T-cell (primary cell): ENCODE measurements around the gene GPR162. TPM values are rescaled to one million over a fixed set of nuclear protein-coding genes. Genes with fewer than 3 reads are reported as not detected.

Source experiments
- ATAC-seq, 4 experiments: fragments of 200-7000 bp in 3 of 4; fragments of 150-1000 bp in 1 of 4; cut with Tn5 transposase; replicated peaks in 1 of 4; 1 replicate in 3 of 4; 2 replicates in 1 of 4; pipeline ENCODE4 v1.10.0; 2021; ENCODE audit warnings: moderate library complexity in 3 of 4, mild to moderate bottlenecking in 2 of 4, moderate number of reproducible peaks in 1 of 4
- CTCF ChIA-PET, 2 donors: fragments of 300-600 bp; sonication (Branson Sonifier 250); formaldehyde crosslinking; loops; one replicate each; lab custom pipeline; 2022; ENCODE audit warnings: antibody characterized with exemption in 2 of 2; lab: Charles Lee
- POLR2A ChIA-PET, 2 donors: fragments of 300-600 bp; sonication (Branson Sonifier 250); formaldehyde crosslinking; loops; one replicate each; lab custom pipeline; 2022; ENCODE audit warnings: antibody characterized with exemption in 2 of 2; lab: Charles Lee
- DNase-seq, 35 experiments: peaks; one replicate each; pipeline versions ENCODE4 v3.0.0 to v3.0.0-alpha.2; 2013 to 2023
- H3K27ac ChIP-seq: one replicate; pipeline ENCODE4 v1.5.1; 2013; ENCODE audit warnings: low read length
- H3K27me3 ChIP-seq, 2 experiments: replicated peaks in 1 of 2; 1 replicate in 1 of 2; 2 replicates in 1 of 2; pipeline versions ENCODE4 v1.6.1 to v1.7.0; 2013; ENCODE audit warnings: low read length in 1 of 2, mixed read lengths in 1 of 2; ENCODE audit not compliant: control insufficient read depth in 2 of 2, insufficient read depth in 2 of 2; ENCODE audit errors: extremely low read depth in 1 of 2
- H3K36me3 ChIP-seq, 2 donors: 1 replicate in 1 of 2; 2 replicates in 1 of 2; pipeline versions ENCODE4 v1.6.1 to v1.7.0; 2013; ENCODE audit warnings: low read length in 1 of 2; ENCODE audit not compliant: control insufficient read depth in 2 of 2, insufficient read depth in 1 of 2; ENCODE audit errors: extremely low read depth in 1 of 2
- H3K4me1 ChIP-seq, 2 experiments: 1 replicate in 1 of 2; 2 replicates in 1 of 2; pipeline versions ENCODE4 v1.6.1 to v1.7.0; 2013; ENCODE audit warnings: low read length in 2 of 2, mixed read lengths in 1 of 2; ENCODE audit not compliant: insufficient read depth in 2 of 2, control insufficient read depth in 1 of 2; ENCODE audit errors: extremely low read depth in 1 of 2
- H3K4me3 ChIP-seq, 2 donors: 1 replicate in 1 of 2; 2 replicates in 1 of 2; pipeline versions ENCODE4 v1.5.1 to v1.7.0; 2013; ENCODE audit warnings: mild to moderate bottlenecking in 2 of 2, low read length in 1 of 2, moderate library complexity in 1 of 2; ENCODE audit not compliant: control insufficient read depth in 1 of 2; ENCODE audit errors: extremely low read depth in 1 of 2
- H3K9me3 ChIP-seq: 2 replicates; pipeline ENCODE4 v1.7.0; 2013
- H3K27ac Mint-ChIP-seq, 2 donors: one replicate each; pipeline ENCODE4 v1.8.0; 2020 to 2021; ENCODE audit warnings: mild to moderate bottlenecking in 2 of 2, mixed read lengths in 2 of 2
- H3K27me3 Mint-ChIP-seq, 2 donors: one replicate each; pipeline ENCODE4 v1.8.0; 2021 to 2022; ENCODE audit warnings: mixed read lengths in 2 of 2
- H3K36me3 Mint-ChIP-seq: one replicate; pipeline ENCODE4 v1.8.0; 2021; ENCODE audit warnings: mixed read lengths
- H3K4me1 Mint-ChIP-seq, 3 donors: one replicate each; pipeline ENCODE4 v1.8.0; 2020 to 2022; ENCODE audit warnings: mixed read lengths in 3 of 3, mild to moderate bottlenecking in 1 of 3
- H3K4me3 Mint-ChIP-seq, 3 donors: one replicate each; pipeline ENCODE4 v1.8.0; 2020 to 2022; ENCODE audit warnings: mild to moderate bottlenecking in 3 of 3, mixed read lengths in 3 of 3, moderate library complexity in 3 of 3
- H3K9me3 Mint-ChIP-seq, 3 donors: one replicate each; pipeline ENCODE4 v1.8.0; 2020 to 2022; ENCODE audit warnings: mixed read lengths in 3 of 3
- WGBS: methylation state at CpG from one replicate; pipeline ENCODE4 v1.1.5; 2013; ENCODE audit warnings: missing lambda C conversion rate; ENCODE audit not compliant: insufficient coverage; 5-methylcytosine and 5-hydroxymethylcytosine counted together
- total RNA-seq, 35 experiments: library from RNA in 6 of 35; stranded (reverse) in 6 of 35; fragments of 120-200 nt in 1 of 35; gene quantifications; one replicate each; pipeline versions ENCODE4 v1.2.1 to v1.2.4 and lab custom pipeline; 2013 to 2026

The GPR162 gene
- total RNA-seq, 5 donors from 2014 or later (not counting 1 experiment from before 2014, with no cell fraction given): 0.13 to 0.46 TPM; not detected in 3

GRCh38 chr12:6839482-6840201, 18.0 kb downstream of the GPR162 start:
- Histone ChIP-seq H3K9me3 (no peaks in the 10 kb centered on the region), H3K36me3 (no peaks in the 10 kb centered on the region), H3K4me1 (peaks cover 0 to 6% of the 10 kb centered on the region in 2 experiments), H3K27ac (no peak overlapping the region), H3K4me3 (no peak overlapping the region), H3K27me3 (peaks cover 0 to 4% of the 10 kb centered on the region in 2 experiments)
- Mint-ChIP-seq H3K4me1 (peaks cover 2 to 7% (median 4%) of the 10 kb centered on the region in 3 donors), H3K9me3 (no peaks in the 10 kb centered on the region), H3K4me3 (no peak overlapping the region), H3K36me3 (no peaks in the 10 kb centered on the region), H3K27me3 (no peaks in the 10 kb centered on the region), H3K27ac (no peak overlapping the region)
- DNase-seq: no peak
- ChIA-PET POLR2A (no interaction called here), CTCF (interaction anchor here in 1 of 2 donors (1.0 kb wide), 1 partner anchor 9 kb away, joined by 5 read pairs; no protein-coding TSS in a partner anchor)
- WGBS: 86% methylated on average over 6 of the region's 10 CpGs
- no peak for ATAC-seq

DNA sequence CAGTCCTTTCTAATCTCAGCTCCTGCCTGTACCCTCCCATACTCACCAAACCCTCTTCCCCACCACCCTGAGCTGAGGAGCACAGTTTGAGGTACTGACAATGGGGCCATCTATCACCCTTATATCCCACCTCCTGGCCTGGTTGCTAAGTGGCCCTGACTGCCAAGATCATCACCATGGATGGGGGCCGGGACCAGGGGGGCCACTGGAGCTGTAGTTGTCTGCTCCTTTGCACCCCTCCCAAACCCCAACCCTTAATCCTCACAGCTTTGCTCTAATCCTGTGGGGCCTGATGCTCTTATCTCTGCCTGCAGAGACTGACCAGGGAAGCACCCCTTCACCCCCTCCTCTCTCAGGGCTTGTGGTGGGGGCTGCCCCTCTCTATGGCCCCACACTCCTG, 18.7 kb downstream of the GPR162 start:
- H3K4me3 Mint-ChIP-seq: no peak overlapping the region
- no peak for DNase-seq
- WGBS: no CpG with 5 or more reads among the region's 1 CpG
- Histone ChIP-seq H3K36me3 (no peaks in the 10 kb centered on the region), H3K27ac (no peak overlapping the region), H3K4me1 (peaks cover 0 to 6% of the 10 kb centered on the region in 2 experiments), H3K9me3 (no peaks in the 10 kb centered on the region), H3K27me3 (peaks cover 0 to 4% of the 10 kb centered on the region in 2 experiments), H3K4me3 (no peak overlapping the region)
- no peaks in the 10 kb centered on the region for H3K27me3 Mint-ChIP-seq
- ChIA-PET POLR2A (interaction anchor here in 1 of 2 donors (0.6 kb wide), 1 partner anchor 488 kb away, joined by 3 read pairs; no protein-coding TSS in a partner anchor), CTCF (no interaction called here)
- H3K27ac Mint-ChIP-seq: no peak overlapping the region
- peaks cover 2 to 7% (median 4%) of the 10 kb centered on the region in 3 donors for H3K4me1 Mint-ChIP-seq
- no peaks in the 10 kb centered on the region for H3K9me3 Mint-ChIP-seq
- H3K36me3 Mint-ChIP-seq: no peaks in the 10 kb centered on the region
- no peak for ATAC-seq

GRCh38 chr12:6840761-6841515, 19.3 kb downstream of the GPR162 start, which contains the start of gene GNB3:
Gene GNB3 (plus strand): TSS chr12:6840925. CDS start chr12:6841288, 363 bp downstream.
- ATAC-seq: no peak

GRCh38 chr12:6842075-6842474, 20.5 kb downstream of the GPR162 start:
- Mint-ChIP-seq H3K4me1 (no peaks in the 10 kb centered on the region), H3K36me3 (no peaks in the 10 kb centered on the region), H3K27ac (no peak overlapping the region), H3K4me3 (no peak overlapping the region), H3K9me3 (no peaks in the 10 kb centered on the region), H3K27me3 (no peaks in the 10 kb centered on the region)
- no CpG with 5 or more reads among the region's 4 CpGs for WGBS
- DNase-seq: no peak
- peaks cover 0 to 4% of the 10 kb centered on the region in 2 experiments for H3K27me3 ChIP-seq
- ChIA-PET POLR2A (no interaction called here), CTCF (interaction anchor here (0.7 to 1.0 kb wide), 2 partner anchors 89 to 239 kb away, joined by 3 read pairs; partner anchors contain the start of gene MLF2 (in 1 of the 2))
- no peaks in the 10 kb centered on the region for H3K9me3 ChIP-seq
- ATAC-seq: no peak
- no peak overlapping the region for H3K27ac ChIP-seq
- H3K36me3 ChIP-seq: no peaks in the 10 kb centered on the region
- H3K4me3 ChIP-seq: no peak overlapping the region
- H3K4me1 ChIP-seq: no peaks in the 10 kb centered on the region

More at GRCh38 chr12:6840761-6841515, 19.3 kb downstream of the GPR162 start, which contains the start of gene GNB3:
- Histone ChIP-seq H3K4me3 (no peak within 1 kb of the TSS), H3K36me3 (no peaks in the 10 kb centered on the region), H3K9me3 (no peaks in the 10 kb centered on the region), H3K27me3 (peaks cover 0 to 4% of the 10 kb centered on the region in 2 experiments), H3K27ac (no peak within 1 kb of the TSS), H3K4me1 (peaks cover 0 to 2% of the 10 kb centered on the region in 2 experiments)
- H3K36me3 Mint-ChIP-seq: no peaks in the 10 kb centered on the region
- POLR2A ChIA-PET: interaction anchor here in 1 of 2 donors (0.6 kb wide), 1 partner anchor 489 kb away, joined by 3 read pairs; no protein-coding TSS in a partner anchor
- H3K27me3 Mint-ChIP-seq: no peaks in the 10 kb centered on the region
- no peak for DNase-seq
- no peak within 1 kb of the TSS for H3K27ac Mint-ChIP-seq
- no peak within 1 kb of the TSS for H3K4me3 Mint-ChIP-seq
- peaks cover 0 to 3% (median 0%) of the 10 kb centered on the region in 3 donors for H3K4me1 Mint-ChIP-seq
- CTCF ChIA-PET: no interaction called here
- H3K9me3 Mint-ChIP-seq: no peaks in the 10 kb centered on the region
- 87% methylated on average over 20 of the region's 24 CpGs for WGBS

DNA sequence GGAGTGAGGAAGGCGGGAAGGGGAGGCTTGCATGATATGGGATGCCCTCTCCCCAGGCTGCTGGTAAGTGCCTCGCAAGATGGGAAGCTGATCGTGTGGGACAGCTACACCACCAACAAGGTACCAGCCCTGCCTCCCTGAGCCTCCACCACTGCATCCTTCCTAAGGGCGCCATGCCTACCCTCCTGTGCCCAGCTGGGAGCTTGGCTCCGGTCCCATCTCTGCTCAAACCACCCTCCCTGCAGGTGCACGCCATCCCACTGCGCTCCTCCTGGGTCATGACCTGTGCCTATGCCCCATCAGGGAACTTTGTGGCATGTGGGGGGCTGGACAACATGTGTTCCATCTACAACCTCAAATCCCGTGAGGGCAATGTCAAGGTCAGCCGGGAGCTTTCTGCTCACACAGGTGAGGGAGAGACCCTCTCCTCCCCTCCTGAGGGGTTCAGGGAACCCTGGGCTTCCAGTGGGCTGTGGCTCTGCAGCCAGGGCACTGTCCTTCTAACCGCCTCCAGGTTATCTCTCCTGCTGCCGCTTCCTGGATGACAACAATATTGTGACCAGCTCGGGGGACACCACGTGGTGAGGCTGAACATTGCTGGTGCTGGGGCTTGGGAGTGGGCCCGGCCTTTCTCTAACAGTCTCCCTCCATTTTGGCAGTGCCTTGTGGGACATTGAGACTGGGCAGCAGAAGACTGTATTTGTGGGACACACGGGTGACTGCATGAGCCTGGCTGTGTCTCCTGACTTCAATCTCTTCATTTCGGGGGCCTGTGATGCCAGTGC, 21.7 kb downstream of the GPR162 start:
- no peak for ATAC-seq
- Mint-ChIP-seq H3K36me3 (no peaks in the 10 kb centered on the region), H3K4me1 (no peaks in the 10 kb centered on the region), H3K4me3 (no peak overlapping the region), H3K27me3 (no peaks in the 10 kb centered on the region), H3K9me3 (no peaks in the 10 kb centered on the region), H3K27ac (no peak overlapping the region)
- ChIA-PET POLR2A (interaction anchor here in 1 of 2 donors (0.6 kb wide), 2 partner anchors 10 to 228 kb away, joined by 3 read pairs; no protein-coding TSS in a partner anchor), CTCF (interaction anchor here in 1 of 2 donors (0.6 kb wide), 1 partner anchor 1395 kb away, joined by 3 read pairs; no protein-coding TSS in a partner anchor)
- Histone ChIP-seq H3K4me1 (no peaks in the 10 kb centered on the region), H3K9me3 (no peaks in the 10 kb centered on the region), H3K27ac (no peak overlapping the region), H3K4me3 (no peak overlapping the region), H3K27me3 (peaks cover 0 to 4% of the 10 kb centered on the region in 2 experiments), H3K36me3 (no peaks in the 10 kb centered on the region)
- 90% methylated on average over 13 of the region's 16 CpGs for WGBS
- no peak for DNase-seq
